Measurements from ENCODE around the gene GPR35.

GPR35 gene

DNA sequence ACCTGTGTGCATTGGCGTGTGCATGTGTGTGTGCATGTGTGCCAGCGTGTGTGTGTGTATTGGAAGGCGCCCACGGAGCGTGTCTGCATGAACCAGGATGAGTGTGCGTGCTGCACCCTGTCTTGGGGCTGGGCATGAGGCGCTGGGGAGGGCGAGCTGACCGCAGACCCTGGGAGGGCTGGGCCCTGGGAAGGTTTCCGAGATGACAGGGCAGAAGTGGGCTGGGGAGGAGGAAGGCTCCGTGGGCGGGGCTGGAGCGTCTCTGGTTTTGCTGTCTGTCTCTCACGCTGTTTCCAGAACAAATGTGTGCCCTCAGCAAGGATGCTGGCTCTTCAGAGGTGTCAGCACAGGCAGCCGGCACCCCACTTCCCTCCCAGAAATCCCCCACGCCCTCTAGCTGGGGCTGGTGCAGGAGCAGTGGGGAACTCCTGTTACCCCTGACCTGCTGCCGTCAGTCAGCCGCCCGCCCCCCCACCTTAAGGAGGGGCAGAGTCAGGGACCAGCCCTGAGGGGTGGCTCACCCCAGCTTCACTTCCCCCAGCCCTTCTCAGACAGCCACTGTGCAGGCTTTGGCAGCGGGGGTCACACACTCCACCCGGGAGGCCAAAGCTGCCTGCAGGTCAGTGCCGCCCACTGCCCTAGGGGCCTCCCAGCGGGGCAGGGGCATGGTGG, at the start of gene GPR35:
Gene GPR35, plus strand, starts transcription at position 531 of the 672 bp plus-strand sequence. CDS start 4,473 bp downstream, outside the sequence.
- no peak for FAIRE-seq
- DNase-seq (ENCODE audit: low spot score) = peak; percentile 63

GRCh38 chr2:240576036-240576435, 49.2 kb upstream of the GPR35 start:
- DNase-seq (ENCODE audit: low spot score) (no peak), FAIRE-seq (no peak)

DNA sequence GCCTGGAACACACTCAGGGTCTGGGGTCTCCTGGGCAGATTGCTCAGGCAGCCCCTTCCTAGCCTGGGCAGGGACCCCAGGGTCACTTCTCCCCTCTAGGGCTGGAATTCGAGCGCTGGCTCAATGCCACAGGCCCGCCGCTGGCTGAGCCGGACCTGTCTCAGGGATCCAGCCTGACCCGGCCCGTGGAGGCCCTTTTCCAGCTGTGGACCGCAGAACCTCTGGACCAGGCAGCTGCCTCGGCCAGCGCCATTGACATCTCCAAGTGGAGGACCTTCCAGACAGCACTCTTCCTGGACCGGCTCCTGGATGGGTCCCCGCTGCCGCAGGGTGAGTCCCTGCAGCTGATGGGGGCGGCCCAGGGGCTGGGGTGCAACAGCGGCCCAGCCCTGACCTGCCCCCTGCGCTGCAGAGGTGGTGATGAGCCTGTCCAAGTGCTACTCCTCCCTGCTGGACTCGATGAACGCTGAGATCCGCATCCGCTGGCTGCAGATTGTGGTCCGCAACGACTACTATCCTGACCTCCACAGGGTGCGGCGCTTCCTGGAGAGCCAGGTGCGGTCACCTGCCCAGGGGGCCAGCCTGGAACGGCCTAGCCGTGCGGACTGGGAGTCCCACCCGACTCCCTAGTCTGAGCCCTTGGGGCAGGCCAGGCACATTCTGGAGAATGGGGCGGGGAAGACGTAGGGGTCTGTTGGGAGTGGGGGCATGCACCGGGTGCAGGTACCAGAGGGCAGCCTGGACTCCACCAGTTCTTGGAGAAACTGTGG, 48.7 kb upstream of the GPR35 start:
- no peak for DNase-seq (ENCODE audit: low spot score)
- no peak for FAIRE-seq

GRCh38 chr2:240577281-240578109, 47.8 kb upstream of the GPR35 start:
- FAIRE-seq (no peak), DNase-seq (ENCODE audit: low spot score) (no peak)

DNA sequence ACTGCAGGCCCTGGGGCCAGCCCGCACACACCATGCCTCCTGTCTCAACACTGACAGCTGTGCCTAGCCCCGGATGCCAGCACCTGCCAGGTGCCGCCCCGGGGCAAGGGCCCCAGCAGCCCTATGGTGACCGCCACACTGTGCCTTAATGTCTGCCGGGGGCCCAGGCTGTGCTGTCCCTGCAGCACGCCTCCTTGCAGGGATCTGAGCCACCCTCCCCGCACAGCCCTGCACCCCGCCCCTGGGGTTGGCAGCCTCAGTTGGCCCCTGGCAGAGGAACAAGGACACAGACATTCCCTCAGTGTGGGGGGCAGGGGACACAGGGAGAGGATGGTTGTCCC, 47.2 kb upstream of the GPR35 start:
- FAIRE-seq (no peak), DNase-seq (ENCODE audit: low spot score) (no peak)

DNA sequence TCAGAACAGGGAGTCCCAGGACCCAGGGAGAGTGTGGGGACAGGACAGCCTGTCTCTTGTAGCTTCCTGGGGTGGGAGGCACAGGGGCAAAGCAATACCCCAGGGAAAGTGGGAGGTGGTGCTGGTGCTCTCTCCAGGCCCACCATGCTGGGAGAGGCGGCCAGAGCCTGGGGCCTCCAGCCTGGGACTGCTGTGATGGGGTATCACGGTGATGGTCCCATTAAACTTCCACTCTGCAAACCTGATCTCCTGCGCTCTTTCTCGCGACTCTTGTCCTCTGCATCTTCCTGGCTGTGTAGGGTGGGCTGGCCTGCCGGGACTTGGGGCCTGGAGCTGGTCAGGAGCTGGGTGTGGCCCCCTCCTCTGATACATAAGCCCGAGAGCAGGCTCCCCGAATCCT, 46.8 kb upstream of the GPR35 start:
- no peak for FAIRE-seq

GRCh38 chr2:240579071-240579762, 46.1 kb upstream of the GPR35 start:
- no peak for FAIRE-seq
- DNase-seq (ENCODE audit: low spot score) = no peak

More for the DNA sequence above, 46.8 kb upstream of the GPR35 start:
- DNase-seq (ENCODE audit: low spot score) = no peak

DNA sequence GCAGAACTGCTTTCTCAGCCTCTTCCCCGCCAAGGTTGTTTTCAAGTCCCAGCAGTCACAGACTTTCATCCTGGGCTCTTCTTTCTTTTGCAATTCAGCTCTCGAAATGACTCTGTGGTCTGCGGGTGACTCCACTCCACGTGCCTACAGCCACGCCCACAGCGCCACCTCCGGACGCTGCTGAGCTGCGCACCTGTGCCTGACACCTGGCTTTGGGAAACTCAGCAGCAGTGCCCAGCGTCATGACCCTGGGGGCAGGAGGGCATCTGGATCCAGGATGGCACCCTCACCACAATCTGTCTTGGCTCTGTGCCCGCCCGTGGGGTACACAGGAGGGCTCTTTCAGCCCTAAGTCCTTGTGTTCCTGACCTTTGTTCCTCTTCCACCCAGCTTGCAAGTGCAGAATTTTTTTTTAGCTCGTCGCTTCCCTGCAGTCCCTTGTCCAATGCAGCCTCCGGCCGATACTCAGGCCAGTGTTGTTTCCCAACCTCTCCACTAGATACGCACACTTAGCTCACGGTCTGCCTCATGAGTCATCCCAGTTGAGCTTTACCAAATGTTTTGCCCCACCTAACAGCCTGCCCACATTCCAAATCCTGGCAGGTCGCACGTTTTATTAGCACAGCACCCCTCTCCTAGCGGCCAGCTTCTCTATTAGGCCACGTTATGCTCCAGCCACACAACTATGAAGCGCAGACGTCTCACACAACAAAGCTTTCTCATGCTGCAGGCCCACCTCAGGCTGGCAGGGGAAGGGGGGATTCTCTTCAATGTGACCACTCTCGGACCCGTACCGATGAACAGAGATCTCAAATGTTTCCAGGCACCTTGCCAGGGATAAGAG, 45.3 kb upstream of the GPR35 start:
- DNase-seq (ENCODE audit: low spot score) = peak; percentile 83
- peak; percentile 92 for FAIRE-seq

DNA sequence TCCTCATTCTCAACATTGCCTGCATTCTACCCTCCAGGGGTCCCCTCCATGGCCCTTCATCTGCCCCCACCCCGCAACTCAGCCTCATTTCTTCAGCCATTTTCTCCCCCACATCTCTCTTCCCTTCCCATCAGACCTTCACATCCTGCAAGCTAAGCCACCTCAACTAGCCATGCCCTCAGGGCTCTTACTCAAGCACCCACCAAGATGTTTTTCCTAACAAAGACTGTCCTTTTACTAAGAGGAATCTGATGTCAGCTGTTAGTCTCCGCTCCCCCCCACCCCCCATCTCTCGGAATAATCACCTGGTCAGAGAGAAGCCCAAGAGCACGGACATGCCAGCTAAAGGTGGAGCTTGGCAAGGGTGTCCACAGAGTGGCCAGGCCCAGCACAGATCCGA, 43.5 kb upstream of the GPR35 start:
- no peak for FAIRE-seq
- no peak for DNase-seq (ENCODE audit: low spot score)

DNA sequence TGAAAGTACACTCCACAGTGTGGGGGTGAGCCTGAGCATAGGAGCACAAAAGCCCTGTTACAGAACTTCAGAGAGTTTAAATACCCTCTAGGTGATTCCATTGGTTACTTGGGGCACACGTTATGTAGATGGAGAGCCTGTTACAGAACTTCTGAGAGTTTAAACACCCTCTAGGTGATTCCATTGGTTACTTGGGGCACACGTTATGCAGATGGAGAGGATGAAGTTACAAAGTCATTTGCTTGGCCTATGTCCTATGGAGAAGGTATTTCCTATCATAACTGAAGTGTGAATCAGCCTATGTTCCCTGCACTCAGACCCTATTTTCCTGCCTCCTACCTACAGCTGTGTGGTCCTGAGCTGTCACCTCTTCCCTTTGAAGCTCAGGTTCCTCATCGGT, 42.5 kb upstream of the GPR35 start:
- no peak for DNase-seq (ENCODE audit: low spot score)
- no peak for FAIRE-seq

- FAIRE-seq = no peak
- DNase-seq (ENCODE audit: low spot score) = no peak
Measured at GRCh38 chr2:240583774-240584173, 41.5 kb upstream of the GPR35 start.

DNA sequence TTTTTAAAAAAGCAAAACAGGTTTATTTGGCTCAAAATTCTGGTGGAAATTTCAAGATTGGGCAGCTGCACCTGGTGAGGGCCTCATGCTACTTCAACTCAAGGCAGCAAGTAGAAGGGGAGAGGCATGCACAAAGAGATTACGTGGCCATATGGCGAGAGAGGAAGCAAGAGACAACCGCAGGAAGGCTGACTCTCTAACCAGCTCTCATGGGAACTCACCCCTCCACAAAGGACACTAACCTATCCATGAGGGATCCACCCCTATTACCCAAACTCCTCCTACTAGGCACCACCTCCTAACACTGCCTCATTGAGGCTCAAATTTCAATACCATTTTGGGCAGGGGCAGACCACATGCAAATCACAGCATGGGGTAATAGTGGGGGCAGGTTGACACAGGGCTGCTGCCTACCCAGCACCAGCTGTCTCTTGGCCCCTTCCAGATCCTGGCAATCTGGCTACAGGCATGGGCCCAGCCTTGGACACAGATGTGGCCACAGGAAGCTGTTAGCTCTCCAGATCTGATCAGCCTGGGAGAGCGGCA, 40.7 kb upstream of the GPR35 start:
- no peak for DNase-seq (ENCODE audit: low spot score)
- FAIRE-seq = no peak

GRCh38 chr2:240585101-240585500, 40.2 kb upstream of the GPR35 start:
- DNase-seq (ENCODE audit: low spot score) (no peak), FAIRE-seq (no peak)

GRCh38 chr2:240585681-240586197, 39.5 kb upstream of the GPR35 start:
- no peak for DNase-seq (ENCODE audit: low spot score)
- no peak for FAIRE-seq

- DNase-seq (ENCODE audit: low spot score) (peak; percentile 98), FAIRE-seq (peak; percentile 91)
Measured at GRCh38 chr2:240586198-240586918, 38.9 kb upstream of the GPR35 start, which contains the start of gene CAPN10. Gene CAPN10, plus strand, starts transcription at chr2:240586734. Its CDS starts 178 bp downstream, at chr2:240586912.

DNA sequence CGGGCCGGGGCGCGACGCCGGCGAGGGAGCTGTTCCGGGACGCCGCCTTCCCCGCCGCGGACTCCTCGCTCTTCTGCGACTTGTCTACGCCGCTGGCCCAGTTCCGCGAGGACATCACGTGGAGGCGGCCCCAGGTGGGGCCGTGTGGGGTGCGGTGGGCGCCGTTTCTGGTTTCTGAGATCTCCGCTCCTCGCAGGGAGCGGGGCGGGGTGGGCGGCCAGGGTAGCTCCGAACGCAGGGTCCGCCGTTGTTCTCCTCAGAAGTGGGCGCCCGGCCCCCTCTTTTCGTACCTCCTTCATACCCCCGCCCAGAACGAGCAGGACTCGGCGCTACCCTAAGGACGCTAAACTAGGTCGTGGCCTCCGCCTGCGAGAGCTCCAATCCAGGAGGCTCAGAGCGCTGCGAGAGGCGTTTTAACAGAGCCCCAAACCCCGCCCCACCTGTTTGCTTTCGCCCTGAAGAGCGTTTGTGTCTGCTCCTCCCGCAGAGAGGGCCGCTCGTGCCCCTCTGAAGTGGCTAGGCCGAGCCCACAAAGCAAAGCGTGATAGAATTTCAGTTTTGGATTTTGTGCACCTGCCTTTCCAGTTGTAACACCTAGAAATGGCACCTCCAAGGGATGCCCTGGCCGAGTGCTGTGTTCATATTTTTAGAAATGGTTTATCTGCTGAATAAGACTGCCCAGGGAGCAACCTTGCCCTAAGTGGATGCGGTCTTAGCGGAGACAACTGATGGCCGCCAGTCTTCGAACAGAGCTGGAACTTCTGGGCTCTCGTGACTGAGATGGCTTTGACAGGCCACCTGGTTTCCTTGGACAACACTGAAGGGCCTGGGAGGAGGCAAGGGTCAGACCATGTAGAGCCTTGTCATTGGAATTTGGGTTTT, 38.1 kb upstream of the GPR35 start:
- DNase-seq (ENCODE audit: low spot score) (peak; percentile 36), FAIRE-seq (no peak)

GRCh38 chr2:240588006-240588655, 37.1 kb upstream of the GPR35 start:
- DNase-seq (ENCODE audit: low spot score) = no peak
- FAIRE-seq = no peak

DNA sequence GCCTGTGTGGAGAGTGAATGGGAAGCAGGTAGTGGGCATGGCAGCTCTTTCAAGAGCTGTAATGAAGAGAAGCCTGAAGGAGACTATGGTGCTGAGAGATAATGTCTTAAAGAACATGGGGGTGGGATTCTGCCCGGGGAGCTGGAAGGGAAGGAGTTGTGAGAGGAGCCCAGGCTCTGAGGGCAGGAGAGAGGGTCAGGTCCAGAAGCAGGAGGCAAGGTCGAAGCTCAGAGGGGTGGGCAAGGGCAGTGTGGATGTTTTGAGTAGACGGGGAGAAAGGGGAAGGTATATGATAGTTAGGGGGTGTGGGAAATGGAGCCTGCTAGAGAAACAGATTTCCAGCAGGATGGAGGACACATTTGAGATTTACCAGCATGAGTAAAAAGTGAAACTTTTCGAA, 36.6 kb upstream of the GPR35 start:
- FAIRE-seq = no peak
- DNase-seq (ENCODE audit: low spot score) = no peak
